Nephron progenitor cell (in vitro differentiated cells): ENCODE data around the gene HTR5A.

Experiments
- DNase-seq: peaks from one replicate; pipeline ENCODE4 v3.0.0; 2021
- H3K27ac Mint-ChIP-seq: 2 replicates; pipeline ENCODE4 v1.8.0; 2021; ENCODE audit warnings: mild to moderate bottlenecking, moderate library complexity, mixed read lengths
- H3K27me3 Mint-ChIP-seq: 2 replicates; pipeline ENCODE4 v1.8.0; 2021; ENCODE audit warnings: mild to moderate bottlenecking, low read depth, mixed read lengths; ENCODE audit not compliant: poor library complexity
- H3K36me3 Mint-ChIP-seq: 2 replicates; pipeline ENCODE4 v1.8.0; 2021; ENCODE audit warnings: low read depth, mixed read lengths
- H3K4me1 Mint-ChIP-seq: 2 replicates; pipeline ENCODE4 v1.8.0; 2021; ENCODE audit warnings: mixed read lengths
- H3K4me3 Mint-ChIP-seq: 2 replicates; pipeline ENCODE4 v1.8.0; 2021; ENCODE audit warnings: mild to moderate bottlenecking, moderate library complexity, mixed read lengths
- H3K9me3 Mint-ChIP-seq: 2 replicates; pipeline ENCODE4 v1.8.0; 2021; ENCODE audit warnings: mild to moderate bottlenecking, moderate library complexity, mixed read lengths
- CTCF ChIP-seq: fragments of 200-600 bp; sonication (generic); IDR thresholded peaks from 2 replicates; pipeline ENCODE4 v1.5.0; 2021; ENCODE audit warnings: antibody characterized with exemption

HTR5A gene

GRCh38 chr7:155038335-155038734, 31.8 kb upstream of the HTR5A start:
- Mint-ChIP-seq H3K4me1 (no peaks in the 10 kb centered on the region), H3K4me3 (no peak overlapping the region), H3K36me3 (no peaks in the 10 kb centered on the region), H3K9me3 (no peaks in the 10 kb centered on the region), H3K27me3 (peaks cover 6% of the 10 kb centered on the region), H3K27ac (no peak overlapping the region)
- DNase-seq = no peak
- no peak for TF ChIP-seq CTCF

DNA sequence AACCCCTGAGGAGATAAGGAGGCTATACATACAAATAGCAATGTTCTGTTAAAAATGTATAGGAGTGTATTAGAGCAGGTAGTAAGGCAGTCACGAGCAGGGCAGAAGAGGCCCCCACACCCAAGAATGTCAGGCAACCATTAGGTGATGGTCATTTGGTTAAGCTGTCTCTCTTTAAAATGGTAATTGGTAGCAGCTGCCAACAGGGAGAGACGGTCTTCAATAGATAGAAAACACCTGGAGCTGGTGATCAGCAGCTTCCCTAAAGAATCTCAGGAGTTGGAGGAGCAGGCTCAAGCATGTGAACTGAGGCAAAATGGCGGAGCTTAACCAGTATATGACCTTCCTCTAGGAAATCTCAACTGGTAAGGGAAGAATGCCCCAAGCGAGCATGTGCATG, 26.4 kb upstream of the HTR5A start:
- Mint-ChIP-seq H3K36me3 (no peaks in the 10 kb centered on the region), H3K4me1 (no peaks in the 10 kb centered on the region), H3K27ac (no peak overlapping the region), H3K4me3 (no peak overlapping the region), H3K27me3 (peaks cover 14% of the 10 kb centered on the region), H3K9me3 (no peaks in the 10 kb centered on the region)
- no peak for TF ChIP-seq CTCF
- DNase-seq = no peak

DNA sequence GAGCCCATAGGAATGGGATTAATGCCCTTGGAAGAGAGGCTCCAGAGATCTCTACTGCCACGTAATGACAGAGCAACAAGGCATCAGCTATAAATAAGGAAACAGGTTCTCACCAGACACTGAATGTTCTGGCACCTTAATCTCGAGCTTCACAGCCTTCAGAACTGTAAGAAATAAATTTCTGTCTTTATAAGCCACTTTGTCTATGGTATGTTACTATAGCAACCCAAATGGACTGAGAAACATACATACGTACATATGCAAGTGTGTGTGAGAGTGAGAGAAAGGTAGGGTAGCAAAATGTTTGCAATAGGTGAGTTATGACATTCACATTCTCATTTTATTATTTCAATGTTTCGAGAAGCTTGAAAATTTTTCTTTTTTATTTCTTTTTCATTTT, 22.1 kb upstream of the HTR5A start:
- H3K4me1 Mint-ChIP-seq = no peaks in the 10 kb centered on the region
- no peak overlapping the region for H3K4me3 Mint-ChIP-seq
- no peaks in the 10 kb centered on the region for H3K36me3 Mint-ChIP-seq
- H3K27me3 Mint-ChIP-seq = peaks cover 19% of the 10 kb centered on the region
- H3K27ac Mint-ChIP-seq = no peak overlapping the region
- H3K9me3 Mint-ChIP-seq = no peaks in the 10 kb centered on the region
- TF ChIP-seq CTCF = no peak
- no peak for DNase-seq

DNA sequence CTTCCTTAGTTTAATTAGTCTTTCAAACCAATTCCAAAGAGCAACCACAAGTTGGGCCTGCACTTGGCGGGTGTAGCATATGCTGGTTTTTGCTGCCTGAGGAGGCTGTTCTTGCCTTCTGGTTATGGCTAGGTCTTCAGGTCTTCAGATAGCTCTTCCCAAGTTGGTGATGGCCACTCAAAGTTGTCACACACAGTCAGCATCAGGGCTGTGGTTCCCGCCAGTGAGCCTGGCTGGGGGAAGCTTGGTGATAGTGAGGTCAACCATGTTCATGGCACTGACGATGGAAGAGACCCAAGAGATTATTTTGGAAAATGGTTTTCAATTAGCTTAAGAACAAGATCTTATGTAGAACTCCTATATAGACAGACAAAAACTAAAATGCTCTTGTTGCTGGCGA, 18.8 kb upstream of the HTR5A start:
- no peak for TF ChIP-seq CTCF
- Mint-ChIP-seq H3K4me1 (no peaks in the 10 kb centered on the region), H3K36me3 (no peaks in the 10 kb centered on the region), H3K4me3 (no peak overlapping the region), H3K27ac (no peak overlapping the region), H3K9me3 (no peaks in the 10 kb centered on the region), H3K27me3 (peaks cover 13% of the 10 kb centered on the region)
- no peak for DNase-seq

DNA sequence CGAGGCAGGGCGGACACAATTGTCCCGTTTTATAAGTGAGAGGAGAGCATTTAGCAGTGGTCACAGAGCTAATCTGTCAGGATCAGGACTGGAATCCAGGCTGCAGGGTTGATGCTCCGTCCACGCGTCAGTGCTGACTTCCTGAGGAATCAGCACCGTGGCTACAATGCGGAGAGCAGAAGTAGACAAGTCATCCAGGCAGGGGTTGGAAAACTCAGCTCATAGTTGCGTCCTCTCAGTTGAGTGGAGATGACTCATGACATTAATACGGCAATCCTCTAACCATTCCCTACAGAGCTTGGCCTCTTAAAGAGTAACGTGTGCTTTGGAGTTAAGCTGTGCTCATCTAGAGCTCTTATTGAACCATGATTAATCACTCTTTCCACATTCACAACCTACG, 17.1 kb upstream of the HTR5A start:
- H3K27me3 Mint-ChIP-seq = peaks cover 17% of the 10 kb centered on the region
- DNase-seq = no peak
- no peak for TF ChIP-seq CTCF

GRCh38 chr7:155054761-155055160, 15.4 kb upstream of the HTR5A start:
- Mint-ChIP-seq H3K27ac (no peak overlapping the region), H3K4me3 (no peak overlapping the region), H3K36me3 (no peaks in the 10 kb centered on the region), H3K4me1 (no peaks in the 10 kb centered on the region), H3K9me3 (no peaks in the 10 kb centered on the region), H3K27me3 (peaks cover 18% of the 10 kb centered on the region)
- TF ChIP-seq CTCF = no peak
- DNase-seq = no peak

More for the DNA sequence above, 17.1 kb upstream of the HTR5A start:
- peak overlapping the region; percentile 89 for H3K27ac Mint-ChIP-seq
- H3K9me3 Mint-ChIP-seq = no peaks in the 10 kb centered on the region
- H3K4me3 Mint-ChIP-seq = no peak overlapping the region
- no peaks in the 10 kb centered on the region for H3K36me3 Mint-ChIP-seq
- H3K4me1 Mint-ChIP-seq = no peaks in the 10 kb centered on the region
